Activated CD4-positive, alpha-beta memory T cell treated with anti-CD3 and anti-CD28 coated beads for 36 hours (primary cell): ENCODE results near the gene MUC5AC. TPM values are rescaled to one million over a fixed set of nuclear protein-coding genes. Genes with fewer than 3 reads are reported as not detected.

Experiments used
- CTCF ChIA-PET: fragments of 350-600 bp; sonication (Branson Sonifier 250); formaldehyde crosslinking; loops from one replicate; lab custom pipeline; 2021; ENCODE audit warnings: antibody characterized with exemption, inconsistent platforms; lab: Charles Lee
- POLR2A ChIA-PET: fragments of 350-600 bp; sonication (Branson Sonifier 250); formaldehyde crosslinking; loops from one replicate; lab custom pipeline; 2021; ENCODE audit warnings: antibody characterized with exemption; lab: Charles Lee
- DNase-seq: peaks from one replicate; pipeline ENCODE4 v3.0.0-alpha.2; 2020
- H3K27ac Mint-ChIP-seq: one replicate; pipeline ENCODE4 v1.8.0; 2021; ENCODE audit warnings: mixed read lengths
- H3K27me3 Mint-ChIP-seq: one replicate; pipeline ENCODE4 v1.8.0; 2021; ENCODE audit warnings: mixed read lengths
- H3K36me3 Mint-ChIP-seq: one replicate; pipeline ENCODE4 v1.8.0; 2021; ENCODE audit warnings: mixed read lengths
- H3K4me1 Mint-ChIP-seq: one replicate; pipeline ENCODE4 v1.8.0; 2021; ENCODE audit warnings: low read depth, mixed read lengths
- H3K4me3 Mint-ChIP-seq: one replicate; pipeline ENCODE4 v1.8.0; 2021; ENCODE audit warnings: mild to moderate bottlenecking, mixed read lengths
- H3K9me3 Mint-ChIP-seq: one replicate; pipeline ENCODE4 v1.8.0; 2021; ENCODE audit warnings: mixed read lengths
- intact Hi-C: fragments of 100-400 bp; cut with micrococcal nuclease; formaldehyde crosslinking; loops from one replicate; pipeline ENCODE4 v1.15.1; 2023
- total RNA-seq, 2 experiments: library from RNA; stranded (reverse); gene quantifications; one replicate each; pipeline ENCODE4 v1.2.3, GENCODE V29; 2021

MUC5AC gene
- total RNA-seq, 2 experiments from 2014 or later, result not detected

- POLR2A ChIA-PET, result no interaction called here
- DNase-seq, result no peak
- no peaks in the 10 kb centered on the region for H3K9me3 Mint-ChIP-seq
- no peaks in the 10 kb centered on the region for H3K36me3 Mint-ChIP-seq
- H3K4me3 Mint-ChIP-seq, result no peak overlapping the region
- intact Hi-C loops, result no loop called here
- CTCF ChIA-PET, result no interaction called here
- no peak overlapping the region for H3K27ac Mint-ChIP-seq
- no peaks in the 10 kb centered on the region for H3K4me1 Mint-ChIP-seq
- H3K27me3 Mint-ChIP-seq, result peaks cover 4% of the 10 kb centered on the region
Measured at GRCh38 chr11:1126491-1126926, 31.2 kb upstream of the MUC5AC start.

GRCh38 chr11:1126935-1127663 lies 30.7 kb upstream of the MUC5AC start:
- H3K27ac Mint-ChIP-seq, result no peak overlapping the region
- no peak overlapping the region for H3K4me3 Mint-ChIP-seq
- H3K9me3 Mint-ChIP-seq, result no peaks in the 10 kb centered on the region
- peaks cover 4% of the 10 kb centered on the region for H3K27me3 Mint-ChIP-seq
- DNase-seq, result peak; percentile 7
- ChIA-PET POLR2A (no interaction called here), CTCF (no interaction called here)
- intact Hi-C loops, result no loop called here
- no peaks in the 10 kb centered on the region for H3K4me1 Mint-ChIP-seq
- H3K36me3 Mint-ChIP-seq, result no peaks in the 10 kb centered on the region

GRCh38 chr11:1127664-1128162 lies 30.0 kb upstream of the MUC5AC start:
- ChIA-PET POLR2A (no interaction called here), CTCF (no interaction called here)
- Mint-ChIP-seq H3K36me3 (no peaks in the 10 kb centered on the region), H3K4me3 (no peak overlapping the region), H3K9me3 (no peaks in the 10 kb centered on the region), H3K27me3 (peaks cover 5% of the 10 kb centered on the region), H3K4me1 (no peaks in the 10 kb centered on the region), H3K27ac (no peak overlapping the region)
- DNase-seq, result no peak
- intact Hi-C loops, result no loop called here

- DNase-seq, result peak; percentile 5
- Mint-ChIP-seq H3K27ac (no peak overlapping the region), H3K4me3 (no peak overlapping the region), H3K4me1 (no peaks in the 10 kb centered on the region), H3K27me3 (peaks cover 5% of the 10 kb centered on the region), H3K9me3 (peaks cover 2% of the 10 kb centered on the region), H3K36me3 (no peaks in the 10 kb centered on the region)
- CTCF ChIA-PET, result no interaction called here
- POLR2A ChIA-PET, result no interaction called here
- intact Hi-C loops, result no loop called here
Measured at GRCh38 chr11:1128311-1129142, 29.2 kb upstream of the MUC5AC start.

GRCh38 chr11:1129143-1129610 lies 28.6 kb upstream of the MUC5AC start:
- ChIA-PET CTCF (no interaction called here), POLR2A (no interaction called here)
- Mint-ChIP-seq H3K27me3 (peaks cover 4% of the 10 kb centered on the region), H3K4me3 (no peak overlapping the region), H3K4me1 (no peaks in the 10 kb centered on the region), H3K36me3 (no peaks in the 10 kb centered on the region), H3K9me3 (peaks cover 9% of the 10 kb centered on the region), H3K27ac (no peak overlapping the region)
- DNase-seq, result peak; percentile 3
- intact Hi-C loops, result no loop called here

- POLR2A ChIA-PET, result no interaction called here
- Mint-ChIP-seq H3K4me3 (no peak overlapping the region), H3K27me3 (peaks cover 5% of the 10 kb centered on the region), H3K4me1 (no peaks in the 10 kb centered on the region), H3K9me3 (peaks cover 14% of the 10 kb centered on the region), H3K27ac (no peak overlapping the region), H3K36me3 (peaks cover 3% of the 10 kb centered on the region)
- intact Hi-C loops, result no loop called here
- peak; percentile 3 for DNase-seq
- CTCF ChIA-PET, result no interaction called here
Measured at GRCh38 chr11:1129611-1130160, 28.1 kb upstream of the MUC5AC start.

- ChIA-PET CTCF (no interaction called here), POLR2A (no interaction called here)
- H3K4me3 Mint-ChIP-seq, result no peak overlapping the region
- H3K4me1 Mint-ChIP-seq, result no peaks in the 10 kb centered on the region
- H3K36me3 Mint-ChIP-seq, result peaks cover 4% of the 10 kb centered on the region
- intact Hi-C loops, result no loop called here
- H3K9me3 Mint-ChIP-seq, result peaks cover 19% of the 10 kb centered on the region
- DNase-seq, result peak; percentile 7
- no peak overlapping the region for H3K27ac Mint-ChIP-seq
- H3K27me3 Mint-ChIP-seq, result peaks cover 6% of the 10 kb centered on the region
Measured at GRCh38 chr11:1130276-1131032, 27.3 kb upstream of the MUC5AC start.

GRCh38 chr11:1131033-1131911 lies 26.5 kb upstream of the MUC5AC start:
- Mint-ChIP-seq H3K9me3 (peaks cover 19% of the 10 kb centered on the region), H3K27me3 (peaks cover 6% of the 10 kb centered on the region), H3K36me3 (peaks cover 4% of the 10 kb centered on the region), H3K4me3 (no peak overlapping the region), H3K4me1 (no peaks in the 10 kb centered on the region), H3K27ac (no peak overlapping the region)
- CTCF ChIA-PET, result no interaction called here
- intact Hi-C loops, result no loop called here
- POLR2A ChIA-PET, result no interaction called here
- DNase-seq, result no peak

DNA sequence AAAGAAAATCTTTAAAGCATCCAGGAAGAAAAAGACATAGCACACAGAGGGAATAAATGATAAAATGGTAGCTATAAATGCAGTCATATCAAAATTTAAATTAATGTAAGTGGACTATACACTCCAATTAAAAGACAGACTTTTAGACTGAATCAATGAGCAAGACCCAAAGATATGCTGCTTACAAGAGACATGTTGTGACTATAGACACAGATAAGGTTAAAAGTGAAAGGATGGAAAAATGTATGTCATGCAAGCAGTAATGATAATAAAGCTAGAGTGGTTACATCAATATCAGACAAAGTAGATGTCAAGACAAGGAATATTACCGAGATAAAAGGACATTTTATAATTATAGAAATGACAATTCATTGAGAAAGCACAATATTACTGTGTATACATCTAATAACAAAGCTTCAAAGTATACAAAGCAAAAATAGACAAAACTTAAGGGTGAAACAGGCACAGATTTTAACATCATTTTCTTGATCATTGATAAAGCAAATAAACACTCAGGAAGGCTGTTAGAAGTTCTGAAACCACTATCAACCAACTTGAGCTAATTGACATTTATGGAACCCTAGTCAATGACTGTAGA lies 22.8 kb upstream of the MUC5AC start:
- Mint-ChIP-seq H3K27me3 (peaks cover 19% of the 10 kb centered on the region), H3K4me3 (no peak overlapping the region), H3K9me3 (peaks cover 19% of the 10 kb centered on the region), H3K4me1 (peaks cover 5% of the 10 kb centered on the region), H3K27ac (no peak overlapping the region), H3K36me3 (peaks cover 4% of the 10 kb centered on the region)
- intact Hi-C loops, result no loop called here
- CTCF ChIA-PET, result interaction anchor here (0.6 kb wide), 1 partner anchor 31 kb away, joined by 3 read pairs; no protein-coding TSS in a partner anchor
- DNase-seq, result no peak
- POLR2A ChIA-PET, result no interaction called here

- POLR2A ChIA-PET, result interaction anchor here (0.7 kb wide), 1 partner anchor 515 kb away, joined by 3 read pairs; no protein-coding TSS in a partner anchor
- H3K27ac Mint-ChIP-seq, result no peak overlapping the region
Measured at GRCh38 chr11:1138097-1138496, 19.7 kb upstream of the MUC5AC start.

More at GRCh38 chr11:1138097-1138496, 19.7 kb upstream of the MUC5AC start:
- Mint-ChIP-seq H3K4me1 (peaks cover 5% of the 10 kb centered on the region), H3K9me3 (peaks cover 33% of the 10 kb centered on the region), H3K4me3 (no peak overlapping the region), H3K36me3 (peaks cover 4% of the 10 kb centered on the region), H3K27me3 (peaks cover 18% of the 10 kb centered on the region)
- DNase-seq, result peak; percentile 56
- CTCF ChIA-PET, result no interaction called here
- intact Hi-C loops, result no loop called here
